Hypothalamus (tissue), 51 donors: ENCODE results near the gene CASP4.
"Not testable (repeated sequence)": the region's sequence is repeated elsewhere in the genome, so short reads cannot be mapped to it uniquely, and the experiment has no call there.

Source experiments
- DNase-seq, 51 donors: peaks; one replicate each; lab custom pipeline; 2025; lab: John Stamatoyannopoulos, UW

CASP4 gene

DNA sequence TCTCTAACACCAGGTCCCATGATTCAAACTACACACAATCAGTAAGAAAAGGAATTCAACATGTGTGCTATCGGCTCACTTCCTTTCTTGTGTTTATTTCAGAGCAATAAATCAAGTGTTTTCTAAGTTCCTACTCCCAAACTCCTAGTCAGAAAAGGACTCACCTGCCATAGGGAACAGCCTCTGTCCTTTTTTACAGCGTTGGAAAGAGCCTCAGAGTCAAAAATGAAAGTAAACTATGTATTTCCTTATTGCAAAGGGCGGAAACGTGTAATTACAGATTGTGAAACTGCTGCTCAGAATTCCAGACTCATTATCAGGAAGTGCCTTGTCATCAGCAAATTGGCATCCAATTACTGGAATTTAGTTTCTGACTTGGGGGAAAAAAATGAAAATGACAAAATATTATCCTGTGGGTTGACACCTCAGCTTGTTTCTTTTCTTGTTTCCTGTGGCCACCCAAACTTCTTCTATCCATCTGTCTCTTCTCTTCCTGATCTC lies at the start of gene CASP4:
Gene CASP4, minus strand, starts transcription at position 220 of the 501 bp plus-strand sequence. Its CDS starts 49 bp downstream, at position 171.
- DNase-seq, result no peak

DNA sequence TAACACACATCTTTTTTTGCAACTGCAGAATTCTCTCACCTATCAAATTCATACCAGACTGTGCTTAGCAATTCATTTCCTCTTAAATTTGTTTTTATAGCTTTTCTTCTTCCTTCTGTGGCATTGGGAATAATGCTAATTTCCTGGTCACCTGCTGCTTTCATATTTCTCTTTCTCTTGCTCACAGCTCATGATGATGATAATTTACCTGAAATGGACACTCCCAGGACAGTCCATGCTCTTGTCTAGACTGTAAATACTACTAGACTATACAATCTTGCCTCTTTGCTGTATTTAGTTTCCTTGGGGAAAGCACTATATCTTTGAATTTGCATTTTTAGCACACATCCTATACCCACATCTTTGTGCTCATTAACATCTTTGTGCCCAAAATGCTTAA lies 39.1 kb upstream of the CASP4 start:
- DNase-seq, result no peak

DNA sequence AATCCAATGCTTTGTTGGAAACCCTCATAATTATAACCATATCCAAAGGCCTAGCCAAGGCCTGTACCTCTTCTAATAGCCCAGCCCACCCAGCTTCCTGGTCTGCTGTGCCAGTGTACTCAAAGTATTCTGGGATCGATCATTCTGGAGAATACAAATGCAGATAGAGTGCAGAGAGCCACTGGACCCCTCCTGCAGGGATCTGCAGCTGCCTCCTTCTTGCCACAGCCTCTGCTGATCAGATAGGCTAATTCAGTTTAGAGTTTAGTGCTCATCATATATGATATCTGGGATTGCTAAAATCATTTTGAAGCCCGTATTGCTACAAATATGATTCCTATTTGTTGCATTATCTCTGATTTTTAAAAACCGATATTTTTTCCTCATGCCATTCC lies 37.1 kb upstream of the CASP4 start:
- no peak for DNase-seq

DNA sequence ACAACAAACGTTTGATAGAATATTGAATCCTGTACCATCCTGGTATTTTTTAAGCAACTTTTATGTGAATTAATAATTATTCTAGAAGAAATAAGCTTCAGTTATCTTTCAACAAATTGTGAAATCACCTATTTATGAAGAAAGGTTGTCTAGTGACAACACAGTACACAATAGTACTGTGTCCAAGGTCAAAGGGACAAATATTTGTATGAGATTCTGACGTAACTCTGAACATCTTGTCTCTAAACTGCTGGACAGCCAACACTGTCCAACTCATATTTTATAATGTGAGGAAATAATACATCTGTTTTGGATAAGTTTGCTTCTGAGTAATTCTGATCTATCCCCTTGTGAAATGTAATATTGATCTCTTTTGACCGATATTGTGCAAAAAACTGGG lies 35.6 kb upstream of the CASP4 start:
- DNase-seq, result no peak

DNA sequence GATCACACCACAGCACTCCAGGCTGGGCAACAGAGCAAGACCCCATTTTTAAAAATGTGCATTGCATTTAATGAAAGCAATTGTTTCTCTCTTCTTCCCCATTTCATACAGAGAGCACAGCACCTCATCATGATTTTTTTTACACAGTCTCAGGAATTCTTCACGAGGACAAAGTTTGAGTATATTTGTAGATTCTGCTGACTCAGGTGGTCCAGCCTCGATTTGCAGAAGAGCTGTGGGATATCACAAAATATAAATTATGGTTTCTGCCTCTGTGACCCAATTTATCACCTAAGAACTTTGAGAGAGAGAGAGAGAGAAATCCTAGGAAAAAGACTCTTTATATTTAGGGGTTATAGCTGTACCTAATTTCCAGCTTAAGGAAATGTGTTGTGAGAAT lies 34.8 kb upstream of the CASP4 start:
- DNase-seq, result no peak

DNA sequence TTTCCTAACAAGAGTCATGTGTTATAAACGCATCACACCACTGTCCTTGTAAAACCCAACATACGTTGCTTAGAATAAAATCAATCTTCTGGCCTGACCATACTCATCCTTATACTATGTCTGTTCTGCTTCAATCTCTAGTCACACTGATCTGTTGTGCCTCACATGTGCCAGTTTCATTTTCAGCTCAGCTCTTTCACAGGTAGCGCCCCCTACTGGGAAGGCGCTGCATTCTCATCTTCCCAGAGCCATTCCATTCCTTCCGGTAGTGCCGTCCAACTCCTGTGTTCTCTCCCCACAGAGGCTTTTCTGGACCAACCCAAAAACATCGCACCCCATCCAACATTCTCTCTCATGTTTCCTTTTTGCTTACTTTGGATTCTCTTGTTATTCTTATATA lies 32.4 kb upstream of the CASP4 start:
- DNase-seq, result peak in 6 of 51 donors; percentile 0 to 14 (median 0)

DNA sequence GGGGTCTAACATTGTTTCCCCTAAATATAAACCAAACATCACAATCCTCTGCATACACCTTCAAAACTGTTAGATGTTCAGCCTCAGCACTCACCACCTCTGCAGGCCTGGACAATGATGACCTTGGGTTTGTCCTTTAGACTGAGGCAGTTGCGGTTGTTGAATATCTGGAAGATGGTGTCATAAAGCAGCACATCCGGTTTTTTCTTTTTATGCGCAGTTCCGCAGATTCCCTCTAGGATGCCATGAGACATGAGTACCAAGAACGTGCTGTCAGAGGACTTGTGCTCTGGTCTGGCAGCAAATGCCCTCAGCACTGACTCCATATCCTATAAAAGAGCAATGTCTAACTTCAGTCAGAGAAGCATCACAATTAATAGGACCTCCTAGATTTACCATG lies 31.8 kb upstream of the CASP4 start:
- no peak for DNase-seq

DNA sequence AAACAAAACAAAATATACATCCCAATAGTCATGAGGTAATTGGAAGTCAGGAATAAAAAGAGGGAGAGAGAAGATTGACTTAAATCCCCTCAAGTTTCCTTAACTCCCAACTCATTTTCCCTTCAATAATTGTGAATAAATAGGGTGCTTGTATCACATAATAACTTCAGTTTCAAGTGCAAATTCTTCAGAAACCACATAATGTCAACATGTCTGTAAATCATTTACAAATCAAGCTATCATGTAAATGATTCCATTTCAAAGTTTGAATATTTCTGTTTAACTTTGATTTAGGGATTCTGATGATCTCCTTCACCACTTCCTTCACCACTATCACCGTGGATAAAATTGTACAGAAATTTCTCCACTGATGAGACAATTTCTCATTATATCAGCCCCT lies 31.3 kb upstream of the CASP4 start:
- no peak for DNase-seq

DNA sequence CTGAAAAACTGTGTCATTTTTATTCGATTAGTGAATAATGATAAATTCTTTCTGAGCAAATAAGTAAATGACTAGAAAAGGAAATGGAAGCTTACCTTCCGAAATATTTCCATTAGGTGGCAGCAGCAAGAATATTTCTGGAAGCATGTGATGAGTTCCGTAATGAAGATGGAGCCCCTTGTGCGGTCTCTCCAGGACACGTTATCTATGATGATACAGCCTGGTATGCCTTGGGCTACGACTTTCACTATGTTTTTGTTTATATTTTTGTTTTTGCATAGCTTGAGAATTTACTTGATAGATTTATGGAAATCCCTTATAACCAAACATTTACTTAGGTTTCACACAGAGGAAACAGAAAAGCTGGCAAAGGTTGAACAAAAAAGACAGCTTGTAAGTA lies 28.9 kb upstream of the CASP4 start:
- no peak for DNase-seq

DNA sequence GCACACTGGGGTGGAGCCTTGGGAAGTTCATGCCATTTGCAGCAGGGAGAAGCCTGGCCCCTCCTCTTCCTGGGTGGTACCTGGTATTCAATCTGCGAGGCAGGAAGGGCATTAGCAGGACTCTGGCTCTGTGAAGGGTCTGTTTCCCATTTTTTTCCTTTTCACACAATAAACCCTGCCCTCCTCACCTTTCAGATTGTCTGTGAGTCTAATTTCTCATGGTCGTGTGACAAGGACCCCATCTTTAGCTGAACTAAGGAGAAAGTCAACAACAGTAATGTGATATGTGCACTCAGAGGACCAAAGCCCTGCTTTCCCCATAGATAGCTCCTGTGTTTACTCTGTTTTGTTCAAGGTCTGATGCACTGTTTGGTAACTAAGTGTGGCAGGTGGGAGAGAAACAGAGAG lies 26.6 kb upstream of the CASP4 start:
- DNase-seq, result no peak

DNA sequence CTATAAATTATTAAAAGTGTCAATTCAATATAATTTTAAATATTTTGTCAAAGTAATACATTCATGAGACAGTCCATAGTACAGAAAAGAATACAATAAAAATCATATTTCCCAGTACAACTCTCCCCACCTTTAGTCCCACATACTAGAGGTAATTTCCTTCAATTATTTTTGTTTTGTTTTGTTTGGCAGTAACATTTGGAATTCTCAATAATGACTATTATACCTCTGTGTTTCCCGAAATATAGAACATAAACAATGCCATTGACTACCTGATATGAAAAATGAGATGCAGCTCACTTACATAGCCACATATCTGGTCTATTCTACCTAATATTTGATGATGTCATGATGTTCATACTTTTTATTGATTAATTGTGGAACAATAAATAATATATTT lies 24.4 kb upstream of the CASP4 start:
- DNase-seq, result no peak

DNA sequence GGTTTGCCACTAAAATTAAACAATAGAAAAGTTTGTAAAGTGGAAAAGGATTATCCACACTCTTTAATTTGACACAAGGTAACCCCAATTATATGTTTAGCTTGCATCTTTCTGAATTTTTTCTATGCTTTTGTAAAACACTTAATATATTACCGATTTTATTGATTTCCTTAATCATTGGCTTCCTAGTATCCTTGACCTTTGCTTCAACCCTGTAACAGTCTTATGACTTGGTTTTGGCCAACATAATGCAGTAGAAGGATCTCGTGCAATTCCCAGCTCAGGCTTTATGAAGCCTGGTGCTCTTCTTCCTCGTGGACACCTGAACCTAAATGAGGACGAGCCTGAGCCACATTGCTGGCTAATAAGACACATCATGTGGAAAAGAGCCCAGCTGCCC lies 23.6 kb upstream of the CASP4 start:
- DNase-seq, result no peak

DNA sequence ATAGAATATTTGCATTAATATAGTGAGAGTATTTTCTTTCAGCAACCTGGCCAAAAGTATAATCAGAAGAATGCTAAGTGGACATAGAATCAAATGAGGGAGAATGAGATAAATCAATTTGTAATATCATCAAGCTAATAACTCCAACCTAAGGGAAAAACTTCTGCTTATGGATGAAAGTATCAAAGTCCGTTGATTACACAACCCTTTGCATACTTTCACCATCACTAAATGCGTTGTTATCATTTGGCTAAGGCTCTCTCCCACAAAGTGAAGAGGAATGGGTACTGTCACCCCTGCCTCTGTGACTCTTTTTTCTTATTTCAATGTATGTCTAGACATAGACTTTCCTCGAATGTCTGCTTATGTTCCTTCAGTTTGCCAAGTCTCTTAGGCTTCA lies 16.4 kb upstream of the CASP4 start:
- no peak for DNase-seq

DNA sequence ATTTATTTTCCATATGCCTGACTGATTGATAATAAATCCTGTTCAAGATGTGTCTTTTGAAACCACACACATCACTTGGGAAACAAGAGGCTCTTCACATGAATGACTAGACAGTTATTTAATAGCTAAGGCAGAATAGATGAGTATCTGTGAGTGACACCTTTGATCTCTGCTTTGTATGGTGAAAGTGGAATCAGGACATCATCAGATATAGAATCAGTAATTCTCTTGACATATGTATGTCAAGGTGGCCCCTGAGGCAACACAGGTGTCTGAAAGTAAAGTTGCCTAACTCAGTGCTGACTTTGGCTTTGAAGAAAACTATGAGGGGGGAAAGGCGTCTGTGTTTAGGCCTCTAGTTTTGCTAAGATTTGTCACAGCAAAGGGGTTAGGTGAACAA lies 11.5 kb upstream of the CASP4 start:
- DNase-seq, result no peak

DNA sequence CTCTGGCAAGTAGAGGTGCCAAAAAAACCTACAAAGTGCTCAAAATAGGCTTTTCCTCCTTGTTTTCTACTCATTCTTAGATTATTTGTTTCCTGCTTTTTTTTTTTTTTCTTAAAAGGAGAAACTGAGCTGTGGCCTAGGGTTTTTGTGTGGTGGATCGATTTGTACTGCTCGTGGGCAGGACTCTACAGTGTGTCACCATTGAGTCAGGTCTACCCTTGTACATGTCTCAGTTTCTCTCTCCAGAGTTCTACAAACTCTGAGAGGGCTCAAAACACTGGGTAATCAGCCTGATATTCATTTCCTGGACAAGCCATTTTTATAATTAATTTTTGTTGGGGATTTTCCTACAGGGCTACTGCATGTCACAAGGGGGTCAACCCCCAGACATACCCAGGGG lies 5.2 kb upstream of the CASP4 start:
- no peak for DNase-seq

DNA sequence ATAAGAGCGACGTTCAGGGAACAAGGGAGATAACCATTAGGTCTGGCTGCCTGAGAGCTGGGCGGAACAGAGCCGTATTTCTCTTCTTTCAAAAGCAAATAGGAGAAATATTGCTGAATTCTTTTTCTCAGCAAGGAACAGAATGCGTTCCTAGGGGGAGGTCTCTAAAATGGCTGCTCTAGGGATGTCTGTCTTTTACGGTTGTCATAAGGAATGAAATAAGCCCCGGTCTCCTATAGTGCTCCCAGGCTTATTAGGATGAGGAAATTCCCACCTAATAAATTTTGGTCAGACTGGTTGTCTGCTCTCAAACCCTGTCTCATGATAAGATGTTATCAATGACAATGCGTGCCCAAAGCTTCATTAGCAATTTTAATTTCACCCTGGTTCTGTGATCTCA lies 4.5 kb upstream of the CASP4 start:
- not testable (repeated sequence) for DNase-seq

DNA sequence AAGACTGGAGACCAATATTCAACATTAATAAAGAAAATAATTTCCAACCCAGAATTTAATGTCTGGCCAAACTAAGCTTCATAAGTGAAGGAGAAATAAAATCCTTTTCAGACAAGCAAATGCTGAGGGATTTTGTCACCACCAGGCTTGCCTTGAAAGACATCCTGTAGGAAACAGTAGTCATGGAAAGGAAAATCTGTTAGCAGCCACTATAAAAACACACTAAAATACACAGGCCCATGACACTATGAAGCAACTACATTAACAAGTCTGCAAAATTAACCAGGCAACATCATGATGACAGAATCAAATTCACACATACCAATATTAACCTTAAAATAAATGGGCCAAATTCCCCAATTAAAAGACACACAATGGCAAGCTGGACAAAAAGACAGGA lies 2.4 kb upstream of the CASP4 start:
- no peak for DNase-seq

DNA sequence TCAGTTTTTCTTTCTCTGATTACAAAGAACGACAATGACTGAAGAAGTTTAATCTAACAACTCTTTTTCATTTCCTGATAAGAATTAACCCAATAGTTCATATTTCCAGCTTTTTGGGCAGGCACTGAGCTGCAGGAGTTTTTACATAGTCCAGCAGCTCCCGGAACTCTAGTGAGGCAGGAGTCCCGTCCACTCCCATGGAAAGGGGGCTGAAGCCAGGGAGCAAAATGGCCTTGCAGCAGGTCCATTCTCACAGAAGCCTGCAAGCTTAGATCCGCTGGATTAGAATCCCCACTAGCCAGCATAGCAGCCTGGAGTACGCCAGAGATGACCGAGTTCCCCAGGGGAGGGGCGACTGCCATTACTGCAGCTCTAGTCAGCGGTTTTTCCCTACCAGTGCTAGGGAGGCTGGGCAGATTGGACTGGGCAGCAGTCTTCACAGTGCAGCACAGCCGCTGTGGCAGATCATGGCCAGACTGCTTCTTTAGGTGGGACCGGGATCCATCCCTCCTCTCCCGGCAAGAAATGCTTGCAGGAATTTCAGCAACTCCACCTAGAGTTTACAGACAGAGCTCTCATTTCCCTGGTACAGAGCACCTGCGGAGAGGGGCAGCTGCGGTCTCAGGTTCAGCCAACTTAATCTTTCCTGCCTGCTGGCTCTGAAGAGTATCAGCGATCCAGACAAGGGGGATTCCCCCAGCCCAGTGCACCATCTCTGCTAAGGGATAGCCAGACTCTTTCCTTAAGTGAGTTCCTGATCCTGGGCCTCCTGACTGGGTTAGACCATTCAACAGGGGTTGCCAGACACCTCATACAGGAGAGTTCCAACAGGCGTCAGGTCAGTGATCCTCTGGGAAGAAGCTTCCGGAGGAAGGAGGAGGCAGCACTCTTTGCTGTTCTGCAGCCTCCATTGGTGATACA lies 742 bp upstream of the CASP4 start:
- DNase-seq, result peak in 1 of 51 donors; percentile 2

DNA sequence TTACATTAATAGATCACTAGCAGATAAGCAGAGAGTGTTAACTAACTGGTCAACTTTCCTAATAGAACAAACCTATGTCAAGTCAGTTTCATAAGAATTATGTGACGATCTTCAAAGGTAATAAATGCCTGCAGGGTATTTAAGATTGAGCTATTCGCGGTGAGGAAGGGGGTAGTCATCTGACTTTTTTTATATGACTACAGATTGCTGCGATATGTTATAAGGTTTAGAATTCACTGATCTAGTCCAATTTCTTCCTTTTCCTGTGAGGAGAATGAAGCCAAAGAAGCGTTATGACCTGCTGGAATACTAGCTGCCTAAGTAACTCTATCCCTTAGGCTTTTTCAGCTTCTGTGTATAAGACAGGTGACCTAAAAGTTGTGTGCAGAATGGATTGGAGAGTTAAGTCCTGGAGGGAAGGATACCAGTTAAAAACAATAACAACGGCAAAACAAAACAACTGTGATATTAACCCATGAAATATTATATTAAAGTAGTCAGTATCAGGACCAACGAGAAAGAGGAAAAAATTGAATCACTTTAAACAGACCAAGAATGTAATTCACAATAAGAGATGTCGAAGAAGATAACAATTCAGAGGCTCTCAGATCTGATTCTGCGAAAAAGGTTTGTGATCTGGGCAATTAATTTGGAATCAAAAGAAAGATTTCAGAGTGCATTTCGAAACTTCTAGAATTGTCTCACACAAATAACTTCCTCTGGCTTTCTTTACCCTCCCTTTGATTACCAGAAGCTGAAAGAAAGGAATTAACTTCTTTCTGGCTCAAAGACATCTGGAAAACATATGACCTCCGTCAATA lies 630 bp downstream of the CASP4 start:
- no peak for DNase-seq

DNA sequence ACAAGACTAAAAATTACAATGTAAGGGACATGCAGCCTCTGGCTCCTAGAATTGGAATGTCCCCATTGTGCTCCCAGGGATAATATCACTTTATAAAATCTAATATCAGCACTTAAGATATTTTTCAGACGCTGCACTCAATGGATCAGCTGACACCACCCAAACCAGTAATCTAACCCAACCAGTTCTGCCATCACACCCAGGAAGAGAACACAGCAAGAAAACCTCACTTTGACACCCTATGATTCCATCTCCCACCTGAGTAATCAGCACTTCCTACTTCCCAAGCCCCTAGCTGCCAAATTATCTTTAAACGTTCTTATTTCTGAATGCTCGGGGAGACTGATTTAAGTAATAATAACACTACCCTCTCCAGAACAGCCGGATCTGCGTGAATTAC lies 2.6 kb downstream of the CASP4 start:
- DNase-seq, result no peak

DNA sequence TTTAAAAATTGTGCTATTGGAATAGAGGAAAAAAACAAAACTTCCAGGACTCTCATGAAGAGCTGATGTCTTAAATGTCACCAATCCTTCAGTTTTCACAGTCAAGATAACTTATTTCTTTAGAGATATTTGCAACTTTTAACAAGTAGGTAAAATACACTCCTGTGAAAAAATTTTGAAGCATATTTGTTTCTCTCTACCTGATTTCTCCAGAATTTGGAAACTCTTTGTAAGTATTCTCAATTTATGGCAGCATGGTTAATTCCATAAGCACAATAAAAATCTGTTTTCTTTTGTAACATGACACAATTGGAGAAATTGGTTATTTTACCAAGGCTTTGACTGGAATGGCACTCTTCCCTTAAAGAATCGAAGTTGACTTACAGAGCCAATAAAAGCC lies 4.1 kb downstream of the CASP4 start:
- DNase-seq, result no peak

DNA sequence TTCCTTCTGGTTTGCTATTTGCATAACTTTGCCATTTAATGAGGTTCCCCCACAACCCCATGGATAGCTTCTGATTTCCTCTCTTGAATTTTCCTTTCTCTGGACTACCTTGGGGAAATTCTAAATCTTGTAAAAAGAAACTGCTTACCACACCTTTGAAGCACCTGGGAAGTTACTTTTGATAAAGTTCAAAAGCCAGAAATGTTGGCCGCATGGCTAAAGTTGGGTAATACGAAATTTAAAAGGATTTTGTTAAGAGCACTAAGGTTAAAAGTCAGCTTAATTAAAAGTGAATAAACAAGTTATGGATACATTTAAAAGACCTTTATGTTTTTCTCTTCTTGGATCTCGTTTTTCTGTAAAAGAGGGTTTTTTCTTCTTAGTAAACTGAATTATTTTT lies 5.5 kb downstream of the CASP4 start:
- DNase-seq, result no peak
